GM23338 (cell line): ENCODE data around the gene ATXN7L2.

ENCODE experiments used
- CREB1 ChIP-seq: fragments of 250-450 bp; sonication (Bioruptor Pico); IDR thresholded peaks from 2 replicates; pipeline ENCODE4 v1.5.0; 2020; ENCODE audit warnings: low read depth, mild to moderate bottlenecking, moderate library complexity
- EZH2 ChIP-seq: fragments of 200-600 bp; sonication (generic); IDR thresholded peaks from one replicate; pipeline ENCODE4 v1.8.0; 2017; ENCODE audit warnings: antibody characterized with exemption, mild to moderate bottlenecking, low read depth; ENCODE audit not compliant: unreplicated experiment
- EZH2phosphoT487 ChIP-seq: fragments of 200-600 bp; sonication (generic); IDR thresholded peaks from one replicate; pipeline ENCODE4 v1.8.1; 2018; ENCODE audit warnings: antibody characterized with exemption; ENCODE audit not compliant: unreplicated experiment
- JUNB ChIP-seq: IDR thresholded peaks from one replicate; pipeline ENCODE4 v1.6.1; 2016; ENCODE audit warnings: antibody characterized with exemption; ENCODE audit not compliant: unreplicated experiment
- NANOG ChIP-seq: IDR thresholded peaks from 2 replicates; pipeline ENCODE4 v1.6.1; 2016; ENCODE audit warnings: antibody characterized with exemption, borderline replicate concordance
- POLR2AphosphoS5 ChIP-seq: IDR thresholded peaks from 2 replicates; pipeline ENCODE4 v1.6.1; 2016; ENCODE audit warnings: antibody characterized with exemption, low read depth
- ZNF114 ChIP-seq: fragments of 250-450 bp; sonication (Bioruptor Pico); IDR thresholded peaks from 2 replicates; pipeline ENCODE4 v1.5.0; 2020; ENCODE audit warnings: mild to moderate bottlenecking, moderate library complexity
- ZNF331 ChIP-seq: fragments of 250-450 bp; sonication (Bioruptor Pico); IDR thresholded peaks from 2 replicates; pipeline ENCODE4 v1.5.0; 2020; ENCODE audit warnings: low read depth, mild to moderate bottlenecking, moderate library complexity
- TF ChIP-seq, protein P1 (sequence below), 2 experiments: fragments of 200-600 bp in 1 of 2; sonication (generic) in 1 of 2; conservative IDR thresholded peaks; 2 replicates each; pipeline versions ENCODE4 v1.5.1 to v1.6.1; 2016 to 2017; ENCODE audit warnings: antibody characterized with exemption in 2 of 2, low read depth in 2 of 2, mild to moderate bottlenecking in 2 of 2, moderate library complexity in 1 of 2
- TF ChIP-seq, protein P2 (sequence below): IDR thresholded peaks from 2 replicates; pipeline ENCODE4 v1.6.1; 2016; ENCODE audit warnings: antibody characterized with exemption
- TF ChIP-seq, protein P3 (sequence below): IDR thresholded peaks from one replicate; pipeline ENCODE4 v1.6.1; 2018; ENCODE audit warnings: antibody characterized with exemption; ENCODE audit not compliant: unreplicated experiment
- TF ChIP-seq, protein P4 (sequence below): fragments of 250-450 bp; sonication (Bioruptor Pico); IDR thresholded peaks from 2 replicates; pipeline ENCODE4 v1.5.0; 2020; ENCODE audit warnings: mild to moderate bottlenecking, moderate library complexity

DNA sequence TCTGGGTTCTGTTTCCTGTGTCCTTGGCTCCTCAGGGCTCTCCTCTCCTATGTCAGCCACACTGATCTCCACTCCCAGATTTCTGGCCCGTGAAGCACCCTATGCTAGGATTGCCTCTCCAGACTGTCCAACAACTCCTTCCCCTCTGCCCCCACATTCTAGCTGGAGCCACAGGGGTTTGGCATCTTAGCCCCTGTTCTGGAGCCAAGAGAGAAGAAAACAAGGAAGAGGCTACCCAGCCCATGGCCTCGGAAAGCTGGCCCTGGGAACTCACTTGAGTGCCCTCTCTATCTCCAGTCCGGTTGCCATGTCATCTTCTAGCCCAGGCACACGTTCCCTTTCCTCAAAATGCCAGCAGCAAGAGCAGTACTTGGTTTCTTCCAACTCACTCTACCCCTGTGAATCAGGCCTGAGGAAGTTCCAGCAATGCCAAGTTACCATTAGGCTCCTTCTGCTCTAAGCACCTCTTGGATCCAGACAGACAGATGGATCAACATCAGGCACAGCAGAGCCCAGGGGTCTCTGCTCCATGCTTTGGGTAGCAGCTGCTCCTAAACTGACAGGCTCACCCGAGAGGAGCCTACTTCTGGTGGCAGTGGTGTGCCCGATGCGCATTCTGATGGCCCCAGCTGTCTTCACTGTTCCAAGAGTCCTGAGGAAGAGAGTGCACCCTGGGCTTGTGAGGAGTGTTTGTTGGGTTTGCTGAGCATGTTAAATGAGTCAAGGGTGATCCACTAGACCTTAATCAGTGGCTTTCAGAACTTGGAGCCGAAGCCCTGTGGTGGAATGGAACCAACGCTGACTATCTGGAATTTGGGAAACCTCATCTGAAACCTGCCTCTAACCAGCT is 44.4 kb downstream of the ATXN7L2 start:
- TF ChIP-seq, protein P1, sequence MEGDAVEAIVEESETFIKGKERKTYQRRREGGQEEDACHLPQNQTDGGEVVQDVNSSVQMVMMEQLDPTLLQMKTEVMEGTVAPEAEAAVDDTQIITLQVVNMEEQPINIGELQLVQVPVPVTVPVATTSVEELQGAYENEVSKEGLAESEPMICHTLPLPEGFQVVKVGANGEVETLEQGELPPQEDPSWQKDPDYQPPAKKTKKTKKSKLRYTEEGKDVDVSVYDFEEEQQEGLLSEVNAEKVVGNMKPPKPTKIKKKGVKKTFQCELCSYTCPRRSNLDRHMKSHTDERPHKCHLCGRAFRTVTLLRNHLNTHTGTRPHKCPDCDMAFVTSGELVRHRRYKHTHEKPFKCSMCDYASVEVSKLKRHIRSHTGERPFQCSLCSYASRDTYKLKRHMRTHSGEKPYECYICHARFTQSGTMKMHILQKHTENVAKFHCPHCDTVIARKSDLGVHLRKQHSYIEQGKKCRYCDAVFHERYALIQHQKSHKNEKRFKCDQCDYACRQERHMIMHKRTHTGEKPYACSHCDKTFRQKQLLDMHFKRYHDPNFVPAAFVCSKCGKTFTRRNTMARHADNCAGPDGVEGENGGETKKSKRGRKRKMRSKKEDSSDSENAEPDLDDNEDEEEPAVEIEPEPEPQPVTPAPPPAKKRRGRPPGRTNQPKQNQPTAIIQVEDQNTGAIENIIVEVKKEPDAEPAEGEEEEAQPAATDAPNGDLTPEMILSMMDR (conservative IDR thresholded peaks at IDR 0.05; ENCODE audit: low read depth in 2 of 2): no peak
- TF ChIP-seq CREB1 (CRISPR knock-in tag) (no peak), POLR2AphosphoS5 (no peak), JUNB (no peak), EZH2phosphoT487 (no peak), EZH2 (no peak), NANOG (no peak), ZNF114 (CRISPR knock-in tag) (no peak), ZNF331 (CRISPR knock-in tag) (no peak)
- TF ChIP-seq, protein P2, sequence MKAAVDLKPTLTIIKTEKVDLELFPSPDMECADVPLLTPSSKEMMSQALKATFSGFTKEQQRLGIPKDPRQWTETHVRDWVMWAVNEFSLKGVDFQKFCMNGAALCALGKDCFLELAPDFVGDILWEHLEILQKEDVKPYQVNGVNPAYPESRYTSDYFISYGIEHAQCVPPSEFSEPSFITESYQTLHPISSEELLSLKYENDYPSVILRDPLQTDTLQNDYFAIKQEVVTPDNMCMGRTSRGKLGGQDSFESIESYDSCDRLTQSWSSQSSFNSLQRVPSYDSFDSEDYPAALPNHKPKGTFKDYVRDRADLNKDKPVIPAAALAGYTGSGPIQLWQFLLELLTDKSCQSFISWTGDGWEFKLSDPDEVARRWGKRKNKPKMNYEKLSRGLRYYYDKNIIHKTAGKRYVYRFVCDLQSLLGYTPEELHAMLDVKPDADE: no peak
- TF ChIP-seq, protein P3, sequence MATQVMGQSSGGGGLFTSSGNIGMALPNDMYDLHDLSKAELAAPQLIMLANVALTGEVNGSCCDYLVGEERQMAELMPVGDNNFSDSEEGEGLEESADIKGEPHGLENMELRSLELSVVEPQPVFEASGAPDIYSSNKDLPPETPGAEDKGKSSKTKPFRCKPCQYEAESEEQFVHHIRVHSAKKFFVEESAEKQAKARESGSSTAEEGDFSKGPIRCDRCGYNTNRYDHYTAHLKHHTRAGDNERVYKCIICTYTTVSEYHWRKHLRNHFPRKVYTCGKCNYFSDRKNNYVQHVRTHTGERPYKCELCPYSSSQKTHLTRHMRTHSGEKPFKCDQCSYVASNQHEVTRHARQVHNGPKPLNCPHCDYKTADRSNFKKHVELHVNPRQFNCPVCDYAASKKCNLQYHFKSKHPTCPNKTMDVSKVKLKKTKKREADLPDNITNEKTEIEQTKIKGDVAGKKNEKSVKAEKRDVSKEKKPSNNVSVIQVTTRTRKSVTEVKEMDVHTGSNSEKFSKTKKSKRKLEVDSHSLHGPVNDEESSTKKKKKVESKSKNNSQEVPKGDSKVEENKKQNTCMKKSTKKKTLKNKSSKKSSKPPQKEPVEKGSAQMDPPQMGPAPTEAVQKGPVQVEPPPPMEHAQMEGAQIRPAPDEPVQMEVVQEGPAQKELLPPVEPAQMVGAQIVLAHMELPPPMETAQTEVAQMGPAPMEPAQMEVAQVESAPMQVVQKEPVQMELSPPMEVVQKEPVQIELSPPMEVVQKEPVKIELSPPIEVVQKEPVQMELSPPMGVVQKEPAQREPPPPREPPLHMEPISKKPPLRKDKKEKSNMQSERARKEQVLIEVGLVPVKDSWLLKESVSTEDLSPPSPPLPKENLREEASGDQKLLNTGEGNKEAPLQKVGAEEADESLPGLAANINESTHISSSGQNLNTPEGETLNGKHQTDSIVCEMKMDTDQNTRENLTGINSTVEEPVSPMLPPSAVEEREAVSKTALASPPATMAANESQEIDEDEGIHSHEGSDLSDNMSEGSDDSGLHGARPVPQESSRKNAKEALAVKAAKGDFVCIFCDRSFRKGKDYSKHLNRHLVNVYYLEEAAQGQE: no peak
- TF ChIP-seq, protein P4, sequence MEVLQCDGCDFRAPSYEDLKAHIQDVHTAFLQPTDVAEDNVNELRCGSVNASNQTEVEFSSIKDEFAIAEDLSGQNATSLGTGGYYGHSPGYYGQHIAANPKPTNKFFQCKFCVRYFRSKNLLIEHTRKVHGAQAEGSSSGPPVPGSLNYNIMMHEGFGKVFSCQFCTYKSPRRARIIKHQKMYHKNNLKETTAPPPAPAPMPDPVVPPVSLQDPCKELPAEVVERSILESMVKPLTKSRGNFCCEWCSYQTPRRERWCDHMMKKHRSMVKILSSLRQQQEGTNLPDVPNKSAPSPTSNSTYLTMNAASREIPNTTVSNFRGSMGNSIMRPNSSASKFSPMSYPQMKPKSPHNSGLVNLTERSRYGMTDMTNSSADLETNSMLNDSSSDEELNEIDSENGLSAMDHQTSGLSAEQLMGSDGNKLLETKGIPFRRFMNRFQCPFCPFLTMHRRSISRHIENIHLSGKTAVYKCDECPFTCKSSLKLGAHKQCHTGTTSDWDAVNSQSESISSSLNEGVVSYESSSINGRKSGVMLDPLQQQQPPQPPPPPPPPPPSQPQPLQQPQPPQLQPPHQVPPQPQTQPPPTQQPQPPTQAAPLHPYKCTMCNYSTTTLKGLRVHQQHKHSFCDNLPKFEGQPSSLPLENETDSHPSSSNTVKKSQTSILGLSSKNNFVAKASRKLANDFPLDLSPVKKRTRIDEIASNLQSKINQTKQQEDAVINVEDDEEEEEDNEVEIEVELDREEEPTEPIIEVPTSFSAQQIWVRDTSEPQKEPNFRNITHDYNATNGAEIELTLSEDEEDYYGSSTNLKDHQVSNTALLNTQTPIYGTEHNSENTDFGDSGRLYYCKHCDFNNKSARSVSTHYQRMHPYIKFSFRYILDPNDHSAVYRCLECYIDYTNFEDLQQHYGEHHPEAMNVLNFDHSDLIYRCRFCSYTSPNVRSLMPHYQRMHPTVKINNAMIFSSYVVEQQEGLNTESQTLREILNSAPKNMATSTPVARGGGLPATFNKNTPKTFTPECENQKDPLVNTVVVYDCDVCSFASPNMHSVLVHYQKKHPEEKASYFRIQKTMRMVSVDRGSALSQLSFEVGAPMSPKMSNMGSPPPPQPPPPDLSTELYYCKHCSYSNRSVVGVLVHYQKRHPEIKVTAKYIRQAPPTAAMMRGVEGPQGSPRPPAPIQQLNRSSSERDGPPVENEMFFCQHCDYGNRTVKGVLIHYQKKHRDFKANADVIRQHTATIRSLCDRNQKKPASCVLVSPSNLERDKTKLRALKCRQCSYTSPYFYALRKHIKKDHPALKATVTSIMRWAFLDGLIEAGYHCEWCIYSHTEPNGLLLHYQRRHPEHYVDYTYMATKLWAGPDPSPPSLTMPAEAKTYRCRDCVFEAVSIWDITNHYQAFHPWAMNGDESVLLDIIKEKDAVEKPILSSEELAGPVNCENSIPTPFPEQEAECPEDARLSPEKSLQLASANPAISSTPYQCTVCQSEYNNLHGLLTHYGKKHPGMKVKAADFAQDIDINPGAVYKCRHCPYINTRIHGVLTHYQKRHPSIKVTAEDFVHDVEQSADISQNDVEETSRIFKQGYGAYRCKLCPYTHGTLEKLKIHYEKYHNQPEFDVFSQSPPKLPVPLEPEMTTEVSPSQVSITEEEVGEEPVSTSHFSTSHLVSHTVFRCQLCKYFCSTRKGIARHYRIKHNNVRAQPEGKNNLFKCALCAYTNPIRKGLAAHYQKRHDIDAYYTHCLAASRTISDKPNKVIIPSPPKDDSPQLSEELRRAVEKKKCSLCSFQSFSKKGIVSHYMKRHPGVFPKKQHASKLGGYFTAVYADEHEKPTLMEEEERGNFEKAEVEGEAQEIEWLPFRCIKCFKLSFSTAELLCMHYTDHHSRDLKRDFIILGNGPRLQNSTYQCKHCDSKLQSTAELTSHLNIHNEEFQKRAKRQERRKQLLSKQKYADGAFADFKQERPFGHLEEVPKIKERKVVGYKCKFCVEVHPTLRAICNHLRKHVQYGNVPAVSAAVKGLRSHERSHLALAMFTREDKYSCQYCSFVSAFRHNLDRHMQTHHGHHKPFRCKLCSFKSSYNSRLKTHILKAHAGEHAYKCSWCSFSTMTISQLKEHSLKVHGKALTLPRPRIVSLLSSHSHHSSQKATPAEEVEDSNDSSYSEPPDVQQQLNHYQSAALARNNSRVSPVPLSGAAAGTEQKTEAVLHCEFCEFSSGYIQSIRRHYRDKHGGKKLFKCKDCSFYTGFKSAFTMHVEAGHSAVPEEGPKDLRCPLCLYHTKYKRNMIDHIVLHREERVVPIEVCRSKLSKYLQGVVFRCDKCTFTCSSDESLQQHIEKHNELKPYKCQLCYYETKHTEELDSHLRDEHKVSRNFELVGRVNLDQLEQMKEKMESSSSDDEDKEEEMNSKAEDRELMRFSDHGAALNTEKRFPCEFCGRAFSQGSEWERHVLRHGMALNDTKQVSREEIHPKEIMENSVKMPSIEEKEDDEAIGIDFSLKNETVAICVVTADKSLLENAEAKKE (CRISPR knock-in tag): no peak
